Measurements from ENCODE around the gene HS2ST1.
"Not testable (repeated sequence)": the region's sequence is repeated elsewhere in the genome, so short reads cannot be mapped to it uniquely, and the experiment has no call there.

The HS2ST1 gene

DNA sequence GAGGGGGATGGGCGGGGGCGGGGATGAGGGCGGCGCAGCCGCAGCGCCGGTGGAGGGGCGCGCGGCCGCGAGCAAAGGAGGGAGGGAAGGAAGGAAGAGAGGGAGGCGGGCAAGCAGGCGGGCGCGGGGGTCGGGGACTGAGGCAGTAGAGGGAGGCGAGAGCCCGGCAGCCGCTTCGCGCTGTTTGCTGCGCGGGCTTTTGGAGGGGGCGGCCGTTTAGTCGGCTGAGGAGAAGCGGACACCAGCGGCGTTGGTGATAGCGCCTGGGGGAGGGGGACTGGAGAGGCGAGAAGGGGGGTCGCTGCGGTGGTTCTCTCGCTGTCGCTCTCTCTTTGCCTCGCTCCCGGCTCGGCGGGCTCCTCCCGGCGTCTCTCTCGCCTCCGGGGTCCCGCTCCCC, at the start of gene HS2ST1:
Gene HS2ST1 (plus strand): TSS at position 35 of the 397 bp plus-strand sequence.
- H3K27ac Mint-ChIP-seq = no peak within 1 kb of the TSS

DNA sequence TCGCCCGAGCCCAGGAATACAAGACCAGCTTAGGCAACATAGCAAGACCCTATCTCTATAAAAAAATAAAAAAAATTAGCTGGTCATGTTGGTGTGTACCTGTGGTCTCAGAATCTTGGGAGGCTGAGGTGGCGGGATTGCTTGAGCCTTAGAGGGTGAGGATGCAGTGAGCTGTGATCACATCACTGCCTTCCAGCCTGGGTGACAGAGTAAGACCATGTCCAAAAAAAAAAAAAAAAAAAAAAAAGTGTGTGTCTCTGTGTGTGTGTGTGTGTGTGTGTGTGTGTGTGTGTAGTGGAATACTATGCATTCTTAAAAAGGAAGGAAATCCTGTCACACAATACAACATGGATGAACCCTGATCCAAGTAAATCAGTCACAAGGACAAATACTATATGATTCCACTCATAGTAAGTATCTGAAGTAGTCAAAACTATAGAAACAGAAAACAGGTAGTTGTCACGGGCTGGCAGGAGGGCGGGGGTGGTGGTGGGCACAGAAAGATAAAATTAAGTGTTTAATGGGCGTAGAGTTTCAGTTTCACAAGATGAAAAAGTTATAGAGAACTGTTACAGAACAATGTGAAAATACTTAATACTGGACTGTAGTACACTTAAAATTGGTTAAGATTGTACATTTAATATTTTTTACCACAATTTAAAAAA, 48.3 kb upstream of the HS2ST1 start:
- Mint-ChIP-seq H3K27me3 (ENCODE audit: low read depth) (no peaks in the 10 kb centered on the region), H3K27ac (no peak overlapping the region), H3K4me1 (ENCODE audit: low read depth) (peaks cover 5% of the 10 kb centered on the region), H3K36me3 (ENCODE audit: low read depth) (peaks cover 16% of the 10 kb centered on the region), H3K9me3 (no peaks in the 10 kb centered on the region), H3K4me3 (no peak overlapping the region)
- DNase-seq (ENCODE audit: low spot score) = no peak

More for the DNA sequence above, at the start of gene HS2ST1:
- Mint-ChIP-seq H3K9me3 (no peaks in the 10 kb centered on the region), H3K4me1 (ENCODE audit: low read depth) (peaks cover 31% of the 10 kb centered on the region), H3K36me3 (ENCODE audit: low read depth) (peaks cover 18% of the 10 kb centered on the region), H3K4me3 (no peak within 1 kb of the TSS), H3K27me3 (ENCODE audit: low read depth) (no peaks in the 10 kb centered on the region)
- no peak for DNase-seq (ENCODE audit: low spot score)

DNA sequence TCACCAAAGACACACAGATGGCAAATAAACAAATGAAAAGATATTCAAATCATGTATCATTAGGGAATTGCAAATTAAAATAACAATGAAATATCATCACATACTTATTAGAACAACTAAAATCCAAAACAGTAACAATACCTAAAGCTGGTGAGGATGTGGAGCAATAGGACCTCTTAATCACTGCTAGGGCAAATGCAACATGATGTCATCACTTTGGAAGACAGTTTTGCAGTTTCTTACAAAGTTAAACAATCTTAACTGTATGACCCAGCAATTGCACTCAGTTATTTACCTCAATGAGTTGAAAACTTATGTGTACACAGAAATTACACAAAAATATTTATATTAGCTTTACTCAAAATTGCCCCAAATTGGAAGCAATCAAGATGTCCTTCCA, 47.8 kb upstream of the HS2ST1 start:
- Mint-ChIP-seq H3K4me3 (no peak overlapping the region), H3K27me3 (ENCODE audit: low read depth) (no peaks in the 10 kb centered on the region), H3K27ac (no peak overlapping the region), H3K4me1 (ENCODE audit: low read depth) (peaks cover 5% of the 10 kb centered on the region), H3K9me3 (no peaks in the 10 kb centered on the region), H3K36me3 (ENCODE audit: low read depth) (peaks cover 16% of the 10 kb centered on the region)
- no peak for DNase-seq (ENCODE audit: low spot score)

DNA sequence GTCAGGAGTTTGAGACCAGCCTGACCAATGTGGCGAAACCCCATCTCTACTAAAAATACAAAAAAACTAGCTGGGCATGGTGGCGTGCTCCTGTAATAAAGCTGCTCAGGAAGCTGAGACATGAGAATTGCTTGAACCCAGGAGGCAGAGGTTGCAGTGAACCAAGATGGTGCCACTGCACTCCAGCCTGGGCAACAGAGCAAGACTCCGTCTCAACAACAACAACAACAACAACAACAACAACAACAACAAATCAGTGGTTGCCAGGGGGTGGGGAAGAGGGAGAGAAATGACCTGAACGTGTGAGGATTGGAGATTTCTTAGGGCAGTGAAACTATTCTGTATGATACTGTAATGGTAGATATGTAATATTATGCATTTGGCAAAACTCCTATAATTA, 47.2 kb upstream of the HS2ST1 start:
- not testable (repeated sequence) for H3K4me3 Mint-ChIP-seq; H3K27me3 Mint-ChIP-seq (ENCODE audit: low read depth); H3K4me1 Mint-ChIP-seq (ENCODE audit: low read depth); H3K9me3 Mint-ChIP-seq; DNase-seq (ENCODE audit: low spot score)
- H3K36me3 Mint-ChIP-seq (ENCODE audit: low read depth) = peaks cover 16% of the 10 kb centered on the region
- peak overlapping the region; percentile 57 for H3K27ac Mint-ChIP-seq

DNA sequence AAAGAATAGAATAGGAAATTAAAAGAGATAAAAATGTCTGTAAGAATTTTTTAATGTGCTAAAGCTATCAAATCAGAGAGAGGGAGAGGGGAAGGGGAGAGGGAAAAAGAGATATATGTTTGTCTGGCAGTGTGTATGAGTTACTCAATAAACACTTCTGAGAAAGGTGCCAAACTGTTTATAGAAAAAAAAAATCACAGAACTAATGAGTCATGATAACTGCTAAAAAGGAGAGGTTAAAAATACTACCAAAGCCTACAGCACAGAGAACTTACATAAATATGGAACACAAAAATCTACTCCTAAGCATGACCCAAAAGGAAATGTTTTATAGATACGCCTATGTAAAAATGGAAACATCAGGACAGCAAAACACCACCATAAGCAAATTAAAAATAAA, 46.0 kb upstream of the HS2ST1 start:
- DNase-seq (ENCODE audit: low spot score) = no peak
- Mint-ChIP-seq H3K27ac (no peak overlapping the region), H3K36me3 (ENCODE audit: low read depth) (peaks cover 14% of the 10 kb centered on the region), H3K9me3 (no peaks in the 10 kb centered on the region), H3K4me3 (no peak overlapping the region), H3K4me1 (ENCODE audit: low read depth) (peaks cover 5% of the 10 kb centered on the region), H3K27me3 (ENCODE audit: low read depth) (no peaks in the 10 kb centered on the region)

DNA sequence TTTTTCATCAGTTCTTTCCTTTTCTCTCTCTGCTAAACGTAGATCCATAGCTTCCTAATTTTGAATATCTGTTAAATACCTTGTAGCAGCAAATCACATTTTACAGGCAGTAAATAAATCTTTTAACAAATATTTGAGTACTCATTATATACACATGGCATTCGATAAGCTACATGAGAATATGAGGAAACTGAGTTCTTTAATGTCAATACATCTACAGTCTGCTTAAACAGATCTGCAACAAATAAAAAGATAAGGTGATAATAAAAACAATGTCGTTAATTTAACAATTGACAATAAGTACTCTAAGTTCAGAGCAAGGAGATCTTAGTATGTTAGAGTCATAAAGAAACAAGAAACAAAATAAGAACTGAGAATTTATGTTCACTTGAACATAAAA, 43.4 kb upstream of the HS2ST1 start:
- Mint-ChIP-seq H3K36me3 (ENCODE audit: low read depth) (peaks cover 17% of the 10 kb centered on the region), H3K27me3 (ENCODE audit: low read depth) (no peaks in the 10 kb centered on the region), H3K4me3 (no peak overlapping the region), H3K27ac (no peak overlapping the region), H3K4me1 (ENCODE audit: low read depth) (peaks cover 5% of the 10 kb centered on the region), H3K9me3 (no peaks in the 10 kb centered on the region)
- DNase-seq (ENCODE audit: low spot score) = no peak

DNA sequence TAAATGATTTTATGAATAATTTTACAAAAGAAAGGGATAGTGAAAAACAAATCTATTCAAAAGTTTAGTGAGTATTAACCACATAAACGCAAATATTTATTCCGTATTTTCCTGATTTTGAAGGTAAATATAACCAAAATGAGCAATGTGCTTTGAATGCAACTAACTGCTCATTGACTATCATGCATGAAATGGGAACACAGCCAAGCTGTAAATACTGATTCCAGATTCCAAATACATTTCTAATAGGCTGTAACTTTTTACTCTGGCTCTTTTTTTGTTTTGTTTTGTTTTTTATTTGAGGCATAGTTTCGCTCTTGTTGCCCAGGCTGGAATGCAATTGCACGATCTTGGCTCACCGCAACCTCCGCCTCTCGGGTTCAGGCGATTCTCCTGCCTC, 42.3 kb upstream of the HS2ST1 start:
- Mint-ChIP-seq H3K36me3 (ENCODE audit: low read depth) (peaks cover 16% of the 10 kb centered on the region), H3K4me1 (ENCODE audit: low read depth) (peaks cover 5% of the 10 kb centered on the region), H3K27ac (no peak overlapping the region), H3K27me3 (ENCODE audit: low read depth) (no peaks in the 10 kb centered on the region), H3K4me3 (no peak overlapping the region), H3K9me3 (no peaks in the 10 kb centered on the region)
- no peak for DNase-seq (ENCODE audit: low spot score)

DNA sequence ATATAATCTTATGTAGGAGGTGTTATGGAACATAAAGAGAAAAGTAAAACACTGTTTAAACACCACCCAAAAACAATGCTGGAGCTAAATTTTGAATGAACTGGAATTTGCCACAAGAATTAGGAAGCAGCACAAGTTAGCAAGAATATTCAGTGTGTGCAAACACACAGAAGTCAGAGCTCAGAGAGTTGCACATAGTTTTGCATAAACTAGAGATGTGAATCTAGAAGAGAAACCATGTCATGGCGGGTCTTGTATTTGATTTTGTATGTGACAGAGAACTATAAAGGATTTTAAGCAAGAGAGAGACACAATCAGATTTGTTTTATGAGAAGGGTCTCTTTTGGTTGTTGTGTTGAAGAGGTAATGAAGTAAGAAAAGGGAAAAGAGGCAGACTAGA, 38.7 kb upstream of the HS2ST1 start:
- H3K9me3 Mint-ChIP-seq = no peaks in the 10 kb centered on the region
- no peaks in the 10 kb centered on the region for H3K4me1 Mint-ChIP-seq (ENCODE audit: low read depth)
- no peak overlapping the region for H3K27ac Mint-ChIP-seq
- DNase-seq (ENCODE audit: low spot score) = no peak
- no peaks in the 10 kb centered on the region for H3K27me3 Mint-ChIP-seq (ENCODE audit: low read depth)
- peaks cover 15% of the 10 kb centered on the region for H3K36me3 Mint-ChIP-seq (ENCODE audit: low read depth)
- no peak overlapping the region for H3K4me3 Mint-ChIP-seq

DNA sequence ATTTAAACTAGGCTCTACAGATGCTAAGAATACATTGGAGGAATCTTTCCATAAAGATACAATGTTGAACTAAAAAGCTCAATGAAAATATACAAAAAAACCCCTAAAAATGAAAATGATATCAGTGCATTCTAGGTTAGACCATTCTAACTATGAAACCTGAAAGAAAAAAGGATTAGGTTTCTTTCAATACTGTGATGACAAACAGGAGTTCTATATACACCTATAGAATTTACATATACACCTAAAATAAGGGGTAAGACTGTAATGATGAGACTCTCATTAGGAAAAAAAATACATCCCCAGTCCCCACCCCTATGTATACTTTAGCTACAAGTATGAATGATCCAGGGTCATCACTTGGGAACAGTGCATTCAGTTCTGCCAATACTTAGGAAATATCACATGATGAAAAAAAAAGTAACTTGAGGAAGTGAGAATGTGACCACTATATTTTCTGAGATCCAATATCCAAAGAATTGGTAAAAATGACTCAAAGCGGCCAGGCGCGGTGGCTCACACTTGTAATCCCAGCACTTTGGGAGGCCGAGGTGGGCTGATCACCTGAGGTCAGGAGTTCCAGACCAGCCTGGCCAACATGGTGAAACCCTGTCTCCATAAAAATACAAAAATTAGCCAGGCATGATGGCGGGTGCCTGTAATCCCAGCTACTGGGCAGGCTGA, 26.8 kb upstream of the HS2ST1 start:
- Mint-ChIP-seq H3K4me3 (no peak overlapping the region), H3K36me3 (ENCODE audit: low read depth) (peaks cover 15% of the 10 kb centered on the region), H3K4me1 (ENCODE audit: low read depth) (peaks cover 2% of the 10 kb centered on the region), H3K27ac (no peak overlapping the region), H3K27me3 (ENCODE audit: low read depth) (no peaks in the 10 kb centered on the region), H3K9me3 (no peaks in the 10 kb centered on the region)
- no peak for DNase-seq (ENCODE audit: low spot score)

DNA sequence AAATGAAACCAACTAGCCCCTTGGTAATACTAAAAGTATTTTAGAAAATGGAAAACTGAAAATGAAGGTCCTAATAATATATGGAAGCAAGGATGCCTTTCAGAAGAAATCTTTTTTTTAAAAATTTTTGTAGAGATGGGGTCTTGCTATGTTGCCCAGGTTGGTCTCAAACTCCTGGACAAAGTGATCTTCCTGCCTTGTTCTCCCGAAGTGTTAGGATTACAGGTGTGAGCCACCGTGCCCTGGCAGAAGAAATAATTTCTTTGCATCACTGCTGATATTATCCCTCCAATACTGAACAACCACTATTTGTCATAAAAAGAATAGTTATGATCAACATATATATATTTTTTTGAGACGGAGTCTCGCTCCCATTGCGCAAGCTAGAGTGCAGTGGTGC, 26.1 kb upstream of the HS2ST1 start:
- no peaks in the 10 kb centered on the region for H3K9me3 Mint-ChIP-seq
- no peak for DNase-seq (ENCODE audit: low spot score)
- H3K4me3 Mint-ChIP-seq = no peak overlapping the region
- peaks cover 2% of the 10 kb centered on the region for H3K4me1 Mint-ChIP-seq (ENCODE audit: low read depth)
- H3K27me3 Mint-ChIP-seq (ENCODE audit: low read depth) = no peaks in the 10 kb centered on the region
- H3K27ac Mint-ChIP-seq = no peak overlapping the region
- H3K36me3 Mint-ChIP-seq (ENCODE audit: low read depth) = peaks cover 15% of the 10 kb centered on the region

DNA sequence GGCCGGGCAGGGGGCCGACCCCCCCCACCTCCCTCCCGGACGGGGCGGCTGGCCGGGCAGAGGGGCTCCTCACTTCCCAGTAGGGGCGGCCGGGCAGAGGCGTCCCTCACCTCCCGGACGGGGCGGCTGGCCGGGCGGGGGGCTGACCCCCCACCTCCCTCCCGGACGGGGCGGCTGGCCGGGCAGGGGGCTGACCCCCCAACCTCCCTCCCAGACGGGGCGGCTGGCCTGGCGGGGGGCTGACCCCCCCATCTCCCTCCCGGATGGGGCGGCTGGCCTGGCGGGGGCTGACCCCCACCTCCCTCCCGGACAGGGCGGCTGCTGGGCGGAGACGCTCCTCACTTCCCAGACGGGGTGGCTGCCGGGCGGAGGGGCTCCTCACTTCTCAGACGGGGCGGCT, 15.0 kb upstream of the HS2ST1 start:
- H3K27me3 Mint-ChIP-seq (ENCODE audit: low read depth); H3K27ac Mint-ChIP-seq; DNase-seq (ENCODE audit: low spot score); H3K4me3 Mint-ChIP-seq; H3K4me1 Mint-ChIP-seq (ENCODE audit: low read depth); H3K9me3 Mint-ChIP-seq: not testable (repeated sequence)
- H3K36me3 Mint-ChIP-seq (ENCODE audit: low read depth) = peaks cover 36% of the 10 kb centered on the region

DNA sequence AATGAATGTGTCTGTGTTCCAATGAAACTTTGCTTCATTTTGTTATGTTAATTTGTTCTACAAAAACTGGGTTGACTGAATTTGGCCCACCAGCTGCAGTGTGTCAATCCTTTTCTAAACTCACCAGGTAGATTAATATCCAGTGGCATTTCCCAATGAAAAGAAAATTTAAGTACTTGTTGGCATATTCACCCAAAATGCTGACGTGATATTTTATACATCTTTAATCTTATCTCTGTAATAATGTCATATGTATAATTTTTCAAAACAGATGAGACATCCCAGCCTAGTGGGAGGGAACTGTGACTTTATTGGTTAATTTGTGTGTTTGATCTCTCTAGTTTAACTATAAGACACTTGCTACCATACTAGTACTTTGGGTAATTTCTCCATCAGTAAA, 8.6 kb upstream of the HS2ST1 start:
- no peaks in the 10 kb centered on the region for H3K27me3 Mint-ChIP-seq (ENCODE audit: low read depth)
- no peak overlapping the region for H3K27ac Mint-ChIP-seq
- H3K4me1 Mint-ChIP-seq (ENCODE audit: low read depth) = peaks cover 24% of the 10 kb centered on the region
- no peak for DNase-seq (ENCODE audit: low spot score)
- H3K4me3 Mint-ChIP-seq = no peak overlapping the region
- no peaks in the 10 kb centered on the region for H3K9me3 Mint-ChIP-seq
- H3K36me3 Mint-ChIP-seq (ENCODE audit: low read depth) = peaks cover 45% of the 10 kb centered on the region

DNA sequence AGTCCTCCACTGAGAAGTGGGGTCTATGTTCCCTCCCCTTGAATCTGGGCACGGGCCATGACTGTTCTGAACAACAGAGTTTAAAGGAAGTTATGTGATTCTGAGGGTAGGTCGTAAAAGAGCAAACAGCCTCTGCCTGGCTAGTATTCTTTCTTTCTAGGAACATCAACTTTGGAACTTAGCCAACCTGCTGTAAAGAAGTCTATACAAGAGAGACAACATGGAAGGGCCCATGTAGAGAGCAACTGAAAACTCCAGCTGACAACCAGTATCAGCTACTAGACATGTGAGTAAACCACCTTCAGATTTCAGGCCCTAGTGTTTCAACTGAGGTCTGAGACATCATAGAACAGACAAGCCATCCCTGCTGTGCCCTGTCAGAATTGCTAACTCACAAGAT, 8.0 kb upstream of the HS2ST1 start:
- no peaks in the 10 kb centered on the region for H3K9me3 Mint-ChIP-seq

DNA sequence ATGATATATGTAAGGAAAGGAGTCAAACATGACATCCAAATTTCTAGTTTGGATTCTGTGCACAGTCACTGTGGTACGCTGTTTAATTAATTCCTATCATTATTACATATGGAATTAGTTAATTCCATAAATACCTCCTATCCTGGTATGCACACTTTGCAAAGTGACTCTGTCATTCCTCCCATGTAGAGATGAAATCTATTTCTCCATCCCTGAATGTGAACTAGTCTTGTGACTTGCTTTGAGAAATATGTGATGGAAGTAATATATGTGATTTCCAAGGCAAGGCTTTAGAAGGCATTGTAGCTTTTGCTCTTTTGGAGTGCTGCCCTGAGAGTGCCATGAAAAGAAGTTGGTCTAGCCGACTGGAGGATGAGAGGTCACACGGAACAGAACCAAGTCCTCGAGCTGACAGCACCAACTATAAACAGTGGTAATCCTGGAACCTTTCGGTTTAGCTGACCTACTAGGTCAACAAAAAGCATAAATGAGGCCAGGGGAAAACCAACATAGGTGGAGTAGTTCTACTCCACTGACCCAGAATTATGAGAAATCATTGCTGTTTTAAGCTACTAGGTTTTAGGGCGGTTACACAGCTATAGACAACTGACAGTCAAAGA, 2.0 kb upstream of the HS2ST1 start:
- no peaks in the 10 kb centered on the region for H3K27me3 Mint-ChIP-seq (ENCODE audit: low read depth)
- peaks cover 32% of the 10 kb centered on the region for H3K36me3 Mint-ChIP-seq (ENCODE audit: low read depth)
- H3K4me3 Mint-ChIP-seq = peak overlapping the region; percentile 19
- H3K9me3 Mint-ChIP-seq = no peaks in the 10 kb centered on the region
- peaks cover 38% of the 10 kb centered on the region for H3K4me1 Mint-ChIP-seq (ENCODE audit: low read depth)
- H3K27ac Mint-ChIP-seq = no peak overlapping the region
- DNase-seq (ENCODE audit: low spot score) = no peak

More for the DNA sequence above, 8.0 kb upstream of the HS2ST1 start:
- peaks cover 29% of the 10 kb centered on the region for H3K4me1 Mint-ChIP-seq (ENCODE audit: low read depth)
- H3K4me3 Mint-ChIP-seq = no peak overlapping the region
- H3K27ac Mint-ChIP-seq = no peak overlapping the region
- DNase-seq (ENCODE audit: low spot score) = no peak
- peaks cover 45% of the 10 kb centered on the region for H3K36me3 Mint-ChIP-seq (ENCODE audit: low read depth)
- no peaks in the 10 kb centered on the region for H3K27me3 Mint-ChIP-seq (ENCODE audit: low read depth)

All from T-helper 2 cell treated with Interferon-gamma antibody and Interleukin-4, amounts not matched to agents 5 μg/mL and 100 μg/mL, for 36 hours (primary cell).